Endodermal cell (in vitro differentiated cells): Measurements from ENCODE around the gene CCDC91. TPM values are rescaled to one million over a fixed set of nuclear protein-coding genes. Genes with fewer than 3 reads are reported as not detected.

Source experiments
- DNase-seq: peaks from one replicate; pipeline ENCODE4 v3.0.0-alpha.2; 2017
- H3K27ac ChIP-seq: 2 replicates; pipeline ENCODE4 v1.5.1; 2013; ENCODE audit warnings: mild to moderate bottlenecking, low read depth, low read length, moderate library complexity
- H3K27me3 ChIP-seq: 2 replicates; pipeline ENCODE4 v1.6.1; 2013; ENCODE audit warnings: mild to moderate bottlenecking, low read length, moderate library complexity; ENCODE audit not compliant: insufficient read depth, control insufficient read depth, poor library complexity, severe bottlenecking
- H3K36me3 ChIP-seq: 2 replicates; pipeline ENCODE4 v1.7.0; 2013; ENCODE audit warnings: mild to moderate bottlenecking, low read length, moderate library complexity; ENCODE audit not compliant: control insufficient read depth, insufficient read depth
- H3K4me1 ChIP-seq: one replicate; pipeline ENCODE4 v1.7.0; 2013; ENCODE audit warnings: low read length; ENCODE audit not compliant: control insufficient read depth, insufficient read depth
- H3K4me3 ChIP-seq: 2 replicates; pipeline ENCODE4 v1.5.1; 2013; ENCODE audit warnings: mild to moderate bottlenecking, low read length, moderate library complexity
- H3K9ac ChIP-seq: 2 replicates; pipeline ENCODE4 v1.6.1; 2013; ENCODE audit warnings: mild to moderate bottlenecking, low read length, moderate library complexity; ENCODE audit not compliant: poor library complexity, severe bottlenecking; ENCODE audit errors: extremely low read depth
- H3K9me3 ChIP-seq: 2 replicates; pipeline ENCODE4 v1.6.1; 2013; ENCODE audit warnings: mild to moderate bottlenecking, low read length, moderate library complexity; ENCODE audit not compliant: control insufficient read depth
- H3K27ac Mint-ChIP-seq: 2 replicates; pipeline ENCODE4 v1.8.0; 2020; ENCODE audit warnings: mixed read lengths
- H3K27me3 Mint-ChIP-seq: 2 replicates; pipeline ENCODE4 v1.8.0; 2021; ENCODE audit warnings: mild to moderate bottlenecking, mixed read lengths; ENCODE audit not compliant: insufficient read depth
- H3K36me3 Mint-ChIP-seq: 2 replicates; pipeline ENCODE4 v1.8.0; 2020; ENCODE audit warnings: low read depth, mixed read lengths
- H3K4me1 Mint-ChIP-seq: 2 replicates; pipeline ENCODE4 v1.8.0; 2020; ENCODE audit warnings: mixed read lengths
- H3K4me3 Mint-ChIP-seq: 2 replicates; pipeline ENCODE4 v1.8.0; 2020; ENCODE audit warnings: mild to moderate bottlenecking, moderate library complexity, mixed read lengths
- H3K9me3 Mint-ChIP-seq: 2 replicates; pipeline ENCODE4 v1.8.0; 2020; ENCODE audit warnings: mild to moderate bottlenecking, mixed read lengths
- WGBS, 2 experiments: methylation state at CpG; one replicate each; pipeline versions ENCODE4 v1.1.5 to v1.1.7; 2013; ENCODE audit warnings: missing lambda C conversion rate in 2 of 2, mixed read lengths in 1 of 2; ENCODE audit not compliant: insufficient coverage in 1 of 2, insufficient read length in 1 of 2; 5-methylcytosine and 5-hydroxymethylcytosine counted together
- total RNA-seq, 2 donors: library from RNA; stranded (reverse); fragmentation: NEBNext Ultra II Directional in 1 of 2; extraction: Animal tissue kit (Norgen Biotek cat#: 25700) in 1 of 2; gene quantifications; 2 replicates in 1 of 2; 3 replicates in 1 of 2; pipeline ENCODE4 v1.2.1, GENCODE V29; 2021
- TF ChIP-seq, protein P1 (sequence below): fragments of 200-600 bp; sonication (generic); conservative IDR thresholded peaks from 2 replicates; pipeline ENCODE4 v1.5.0; 2021; ENCODE audit warnings: antibody characterized with exemption, mild to moderate bottlenecking

CCDC91 gene
- total RNA-seq, 2 donors from 2014 or later = 25.3 to 45.7 TPM

DNA sequence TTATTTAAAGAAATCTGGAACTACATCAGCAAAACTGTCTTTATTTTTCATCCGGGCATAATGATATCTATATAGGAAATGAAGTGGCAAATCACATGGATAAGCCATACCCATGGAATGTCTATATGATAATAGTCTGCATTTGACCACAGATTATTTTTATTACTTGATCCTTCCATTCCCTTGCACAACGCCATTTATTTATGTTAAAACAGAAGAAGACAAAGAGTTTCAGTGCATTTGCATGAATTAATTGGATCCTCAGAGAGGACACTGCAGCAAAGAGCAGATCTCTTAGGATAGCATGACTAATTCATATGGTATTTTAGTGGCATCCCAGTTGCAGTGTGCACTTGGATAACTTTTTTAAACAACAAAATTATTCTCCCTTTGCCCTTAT, 345.0 kb downstream of the CCDC91 start:
- H3K27ac Mint-ChIP-seq = no peak overlapping the region
- Histone ChIP-seq H3K27me3 (no peaks in the 10 kb centered on the region), H3K9ac (no peak overlapping the region), H3K36me3 (no peaks in the 10 kb centered on the region), H3K9me3 (no peaks in the 10 kb centered on the region), H3K4me3 (no peak overlapping the region), H3K27ac (no peak overlapping the region), H3K4me1 (no peaks in the 10 kb centered on the region)
- TF ChIP-seq, protein P1, sequence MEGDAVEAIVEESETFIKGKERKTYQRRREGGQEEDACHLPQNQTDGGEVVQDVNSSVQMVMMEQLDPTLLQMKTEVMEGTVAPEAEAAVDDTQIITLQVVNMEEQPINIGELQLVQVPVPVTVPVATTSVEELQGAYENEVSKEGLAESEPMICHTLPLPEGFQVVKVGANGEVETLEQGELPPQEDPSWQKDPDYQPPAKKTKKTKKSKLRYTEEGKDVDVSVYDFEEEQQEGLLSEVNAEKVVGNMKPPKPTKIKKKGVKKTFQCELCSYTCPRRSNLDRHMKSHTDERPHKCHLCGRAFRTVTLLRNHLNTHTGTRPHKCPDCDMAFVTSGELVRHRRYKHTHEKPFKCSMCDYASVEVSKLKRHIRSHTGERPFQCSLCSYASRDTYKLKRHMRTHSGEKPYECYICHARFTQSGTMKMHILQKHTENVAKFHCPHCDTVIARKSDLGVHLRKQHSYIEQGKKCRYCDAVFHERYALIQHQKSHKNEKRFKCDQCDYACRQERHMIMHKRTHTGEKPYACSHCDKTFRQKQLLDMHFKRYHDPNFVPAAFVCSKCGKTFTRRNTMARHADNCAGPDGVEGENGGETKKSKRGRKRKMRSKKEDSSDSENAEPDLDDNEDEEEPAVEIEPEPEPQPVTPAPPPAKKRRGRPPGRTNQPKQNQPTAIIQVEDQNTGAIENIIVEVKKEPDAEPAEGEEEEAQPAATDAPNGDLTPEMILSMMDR = no peak
- H3K9me3 Mint-ChIP-seq = peaks cover 9% of the 10 kb centered on the region
- H3K36me3 Mint-ChIP-seq = no peaks in the 10 kb centered on the region
- DNase-seq = no peak
- WGBS, 2 experiments = 80 to 97% methylated on average over 1 to 2 of the region's 2 CpGs
- H3K4me1 Mint-ChIP-seq = no peaks in the 10 kb centered on the region
- no peaks in the 10 kb centered on the region for H3K27me3 Mint-ChIP-seq
- no peak overlapping the region for H3K4me3 Mint-ChIP-seq

DNA sequence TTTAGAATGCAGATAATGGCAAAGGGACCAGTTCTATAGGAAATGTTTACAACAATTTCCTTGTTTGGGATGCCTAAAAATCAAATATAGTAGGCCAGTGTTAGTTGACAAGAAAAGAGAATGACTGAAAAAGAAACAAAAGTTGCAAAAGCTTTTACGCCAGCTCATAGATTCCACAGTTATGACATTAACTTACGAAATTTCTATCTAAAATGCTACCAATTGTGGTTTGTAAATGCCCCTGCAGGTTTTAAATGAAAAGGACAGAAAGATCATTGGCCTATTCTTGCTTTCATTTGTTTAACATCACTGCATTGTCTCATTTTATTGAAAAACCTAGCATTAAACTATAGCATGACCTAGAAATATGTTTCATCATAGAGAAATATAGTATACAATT, 345.8 kb downstream of the CCDC91 start:
- Histone ChIP-seq H3K27ac (no peak overlapping the region), H3K4me3 (no peak overlapping the region), H3K9ac (no peak overlapping the region), H3K4me1 (no peaks in the 10 kb centered on the region), H3K27me3 (no peaks in the 10 kb centered on the region), H3K36me3 (no peaks in the 10 kb centered on the region), H3K9me3 (no peaks in the 10 kb centered on the region)
- Mint-ChIP-seq H3K9me3 (peaks cover 9% of the 10 kb centered on the region), H3K4me1 (no peaks in the 10 kb centered on the region), H3K27ac (no peak overlapping the region), H3K36me3 (no peaks in the 10 kb centered on the region), H3K4me3 (no peak overlapping the region), H3K27me3 (no peaks in the 10 kb centered on the region)
- DNase-seq = no peak
- 87 to 100% methylated on average over 2 of the region's 2 CpGs for WGBS, 2 experiments
- TF ChIP-seq, protein P1 = no peak

DNA sequence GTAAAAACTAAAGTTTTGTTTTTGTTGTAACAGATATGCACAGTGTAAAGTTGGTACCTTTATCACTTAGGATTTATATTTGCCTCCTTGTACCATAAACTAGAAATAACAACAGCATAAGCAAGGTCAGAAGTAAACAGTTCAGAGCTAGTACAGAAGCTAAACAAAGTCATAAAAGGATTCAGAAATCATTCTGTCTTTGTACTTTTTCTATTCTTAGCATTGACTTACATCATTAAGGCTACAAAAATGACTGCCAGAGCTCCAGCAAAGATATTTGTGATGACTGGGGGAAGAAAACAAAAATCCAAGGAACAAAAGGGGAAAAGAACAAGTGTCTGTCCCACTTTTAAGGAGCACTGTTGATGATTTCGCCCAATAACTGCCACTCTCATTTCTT, 347.2 kb downstream of the CCDC91 start:
- TF ChIP-seq, protein P1 = no peak
- Mint-ChIP-seq H3K27me3 (no peaks in the 10 kb centered on the region), H3K4me3 (no peak overlapping the region), H3K36me3 (no peaks in the 10 kb centered on the region), H3K27ac (no peak overlapping the region), H3K9me3 (peaks cover 9% of the 10 kb centered on the region), H3K4me1 (no peaks in the 10 kb centered on the region)
- Histone ChIP-seq H3K4me1 (no peaks in the 10 kb centered on the region), H3K9me3 (no peaks in the 10 kb centered on the region), H3K36me3 (no peaks in the 10 kb centered on the region), H3K9ac (no peak overlapping the region), H3K27me3 (no peaks in the 10 kb centered on the region), H3K27ac (no peak overlapping the region), H3K4me3 (no peak overlapping the region)
- 88% methylated on average over 1 of the region's 1 CpG; no CpG with 5 or more reads in 1 of the 2 experiments for WGBS, 2 experiments
- DNase-seq = no peak
